ENCODE measurements around the gene RGS3. TPM values are rescaled to one million over a fixed set of nuclear protein-coding genes. Genes with fewer than 3 reads are reported as not detected.

The RGS3 gene
- total and polyA plus RNA-seq, 10 of the 15 experiments (the other 5 are each of a cell fraction or from before 2014, with no cell fraction given), result 2.9 to 138 (median 28.8) TPM

DNA sequence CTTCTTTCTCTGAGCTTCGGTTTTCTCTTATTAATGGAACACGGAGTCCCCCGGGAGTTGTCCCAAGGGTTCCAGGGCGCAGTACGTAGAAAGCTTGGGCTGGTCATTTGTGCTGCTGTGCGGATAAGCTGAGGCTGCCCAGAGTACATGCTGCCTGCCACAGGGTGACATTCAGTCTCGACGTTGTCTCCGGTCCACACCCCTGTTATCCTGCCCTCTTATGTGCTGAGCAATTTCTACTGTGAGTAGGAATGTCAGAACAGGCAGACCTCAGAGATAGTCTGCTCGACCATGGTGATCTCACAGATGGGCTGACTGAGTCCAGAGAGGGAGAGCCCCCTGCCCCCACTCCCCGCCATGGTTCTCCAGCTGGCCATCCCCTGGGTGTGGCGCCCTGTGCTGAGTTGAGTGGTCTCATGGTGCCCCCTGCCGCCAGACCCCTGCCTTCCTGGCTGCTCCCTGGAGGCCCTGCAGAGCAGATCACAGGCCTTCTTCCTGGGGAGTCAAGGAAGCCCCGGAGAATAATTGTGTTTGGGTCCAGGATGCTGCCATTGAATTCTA, 124.0 kb downstream of the RGS3 start:
- Histone ChIP-seq H3K4me3 (no peak overlapping the region), H3K4me2 (ENCODE audit: control insufficient read depth, insufficient read depth) (no peak overlapping the region), H3K27me3 (replicated peaks in 1 of 2; ENCODE audit: control insufficient read depth in 2 of 2, insufficient read depth in 2 of 2, low read length in 1 of 2) (no peaks in the 10 kb centered on the region), H3K4me1 (ENCODE audit: control insufficient read depth, insufficient read depth, low read length) (peaks cover 25% of the 10 kb centered on the region), H3K9me3 (replicated peaks; ENCODE audit: control insufficient read depth, insufficient read depth, low read length) (no peaks in the 10 kb centered on the region), H3K36me3 (ENCODE audit: control insufficient read depth in 2 of 2, insufficient read depth in 2 of 2, low read length in 1 of 2) (peaks cover 26 to 36% of the 10 kb centered on the region in 2 experiments), H3K9ac (ENCODE audit: control insufficient read depth, insufficient read depth, low read length) (no peak overlapping the region), H2AFZ (ENCODE audit: control insufficient read depth, low read depth, low read length) (no peak overlapping the region), H4K20me1 (ENCODE audit: control insufficient read depth, insufficient read depth) (no peaks in the 10 kb centered on the region; the same call in 1 of the 2 replicates), H3K79me2 (ENCODE audit: control insufficient read depth, insufficient read depth, low read length) (peaks cover 9% of the 10 kb centered on the region), H3K27ac (ENCODE audit: control insufficient read depth, insufficient read depth) (no peak overlapping the region)
- intact Hi-C loops (cut with micrococcal nuclease; ENCODE audit: unreplicated experiment) (no loop called here), in situ Hi-C loops (cut with MboI) (no loop called here)
- BruUV-seq (replicated peaks), result no TSS peak
- ATAC-seq (peak; percentile 5; the same call in 1 of the 3 replicates), DNase-seq (ENCODE audit: low read depth, low spot score) (no peak), FAIRE-seq (no peak)
- ChIA-PET POLR2A (interaction anchor here (0.8 to 1.0 kb wide), 3 partner anchors 22 to 77 kb away, joined by 3 read pairs; no protein-coding TSS in a partner anchor), CTCF (interaction anchor here (1.3 to 18.0 kb wide), 4 partner anchors 69 to 186 kb away, joined by 3 to 565 read pairs (median 155); partner anchors contain the start of gene ALAD), RAD21 (ENCODE audit: unreplicated experiment) (interaction anchor here (1.1 to 11.4 kb wide), 4 partner anchors 67 to 172 kb away, joined by 3 to 290 read pairs (median 40); no protein-coding TSS in a partner anchor), SMC1A (ENCODE audit: uncharacterized antibody, unreplicated experiment) (interaction anchor here (2.0 to 12.4 kb wide), 4 partner anchors 7 to 139 kb away, joined by 8 to 270 read pairs (median 96); no protein-coding TSS in a partner anchor)
- WGBS (ENCODE audit: insufficient coverage, insufficient replicate concordance, low lambda C conversion rate, missing lambda C conversion rate), result 83% methylated on average over 14 of the region's 14 CpGs
- peak; percentile 61 for TF ChIP-seq RAD21 (IDR thresholded peaks at IDR 0.05; ENCODE audit: insufficient read depth, low read depth, low read length)
- TF ChIP-seq POLR2A (IDR thresholded peaks at IDR 0.05; ENCODE audit: low read depth, low read length), result peak; percentile 24; the same call in 1 of the 2 replicates
- no peak for TF ChIP-seq SIN3A (IDR thresholded peaks at IDR 0.05; ENCODE audit: low read depth, low read length)
- TF ChIP-seq, protein P1, sequence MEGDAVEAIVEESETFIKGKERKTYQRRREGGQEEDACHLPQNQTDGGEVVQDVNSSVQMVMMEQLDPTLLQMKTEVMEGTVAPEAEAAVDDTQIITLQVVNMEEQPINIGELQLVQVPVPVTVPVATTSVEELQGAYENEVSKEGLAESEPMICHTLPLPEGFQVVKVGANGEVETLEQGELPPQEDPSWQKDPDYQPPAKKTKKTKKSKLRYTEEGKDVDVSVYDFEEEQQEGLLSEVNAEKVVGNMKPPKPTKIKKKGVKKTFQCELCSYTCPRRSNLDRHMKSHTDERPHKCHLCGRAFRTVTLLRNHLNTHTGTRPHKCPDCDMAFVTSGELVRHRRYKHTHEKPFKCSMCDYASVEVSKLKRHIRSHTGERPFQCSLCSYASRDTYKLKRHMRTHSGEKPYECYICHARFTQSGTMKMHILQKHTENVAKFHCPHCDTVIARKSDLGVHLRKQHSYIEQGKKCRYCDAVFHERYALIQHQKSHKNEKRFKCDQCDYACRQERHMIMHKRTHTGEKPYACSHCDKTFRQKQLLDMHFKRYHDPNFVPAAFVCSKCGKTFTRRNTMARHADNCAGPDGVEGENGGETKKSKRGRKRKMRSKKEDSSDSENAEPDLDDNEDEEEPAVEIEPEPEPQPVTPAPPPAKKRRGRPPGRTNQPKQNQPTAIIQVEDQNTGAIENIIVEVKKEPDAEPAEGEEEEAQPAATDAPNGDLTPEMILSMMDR (IDR thresholded peaks at IDR 0.05 in 2 of 3, conservative IDR thresholded peaks at IDR 0.05 in 1 of 3; ENCODE audit: control insufficient read depth in 2 of 3, extremely low read depth in 1 of 3, insufficient read depth in 1 of 3, low read depth in 3 of 3, low read length in 3 of 3), result peak in 2 of 3 experiments; percentile 19 to 36; a peak in 2 of 6 replicates
- no peak for TF ChIP-seq GATAD2B (conservative IDR thresholded peaks at IDR 0.05; ENCODE audit: low read depth)

Data from GM12878 (cell line).